Kidney (tissue), 14 donors: Measurements from ENCODE around the gene PIP5K1B. TPM values are rescaled to one million over a fixed set of nuclear protein-coding genes. Genes with fewer than 3 reads are reported as not detected.

Source experiments
- DNase-seq, 5 donors: peaks; one replicate each; pipeline ENCODE4 v3.0.0-alpha.2; 2013 to 2020
- FAIRE-seq: peaks from 2 replicates; lab custom pipeline; 2012; peaks lifted over from hg19 to GRCh38; lab: Jason Lieb, UNC
- H3K27ac ChIP-seq, 2 donors: one replicate each; pipeline ENCODE4 v1.7.0; 2013; ENCODE audit warnings: low read depth in 2 of 2, low read length in 2 of 2, inconsistent platforms in 1 of 2
- H3K27me3 ChIP-seq: one replicate; pipeline ENCODE4 v1.7.1; 2013; ENCODE audit warnings: low read length, inconsistent platforms; ENCODE audit not compliant: control insufficient read depth, insufficient read depth
- H3K36me3 ChIP-seq, 3 donors: one replicate each; pipeline versions ENCODE4 v1.7.0 to v1.7.1; 2013; ENCODE audit warnings: low read length in 3 of 3, control low read depth in 1 of 3, inconsistent platforms in 1 of 3; ENCODE audit not compliant: insufficient read depth in 3 of 3, control insufficient read depth in 2 of 3
- H3K4me1 ChIP-seq, 3 donors: one replicate each; pipeline versions ENCODE4 v1.7.0 to v1.7.1; 2013; ENCODE audit warnings: low read length in 3 of 3, inconsistent platforms in 1 of 3, low read depth in 1 of 3; ENCODE audit not compliant: control insufficient read depth in 2 of 3, insufficient read depth in 2 of 3
- H3K4me3 ChIP-seq, 3 donors: one replicate each; pipeline versions ENCODE4 v1.7.0 to v1.8.1; 2013; ENCODE audit warnings: low read length in 3 of 3, control low read depth in 1 of 3, inconsistent platforms in 1 of 3
- H3K9ac ChIP-seq, 3 donors: one replicate each; pipeline versions ENCODE4 v1.7.0 to v1.7.1; 2013; ENCODE audit warnings: low read length in 3 of 3, control low read depth in 1 of 3, inconsistent platforms in 1 of 3
- H3K9me3 ChIP-seq, 3 donors: one replicate each; pipeline versions ENCODE4 v1.7.0 to v1.7.1; 2013; ENCODE audit warnings: low read length in 3 of 3, control low read depth in 1 of 3, inconsistent platforms in 1 of 3; ENCODE audit not compliant: control insufficient read depth in 2 of 3, insufficient read depth in 1 of 3
- CTCF ChIP-seq: IDR thresholded peaks from 3 replicates; pipeline ENCODE4 v1.5.1; 2012; ENCODE audit warnings: mild to moderate bottlenecking, moderate library complexity, borderline replicate concordance; ENCODE audit not compliant: insufficient read depth; ENCODE audit errors: extremely low read depth
- intact Hi-C: fragments of 100-400 bp; cut with DNase I; formaldehyde crosslinking; loops from one replicate; pipeline ENCODE4 v1.11.1; 2022
- polyA plus RNA-seq: library from polyadenylated mRNA; stranded (reverse); fragments of 350-450 nt; fragmentation: Illumina TruSeq; extraction: RNeasy Lipid Tissue Mini Kit (QIAGEN cat#74804); gene quantifications from one replicate; pipeline ENCODE4 v1.2.3, GENCODE V29; 2014; ENCODE audit warnings: low read depth, low replicate concordance; ENCODE audit not compliant: insufficient read depth
- total RNA-seq: library from RNA; stranded (reverse); fragmentation: NEBNext Ultra II Directional; extraction: Animal tissue kit (Norgen Biotek cat#: 25700); gene quantifications from one replicate; pipeline ENCODE4 v1.2.1, GENCODE V29; 2021
- donor health status: control.
- donor health status: control.
- donor health status: control.
- donor health status: control.
- donor health status: control.
- donor health status: DM: yes; HTN: yes; CAD: no.
- donor health status: Normal renal cell carcinoma (clear cell type).

PIP5K1B gene
- total and polyA plus RNA-seq, 2 donors from 2014 or later: 9.4 to 10.1 TPM

DNA sequence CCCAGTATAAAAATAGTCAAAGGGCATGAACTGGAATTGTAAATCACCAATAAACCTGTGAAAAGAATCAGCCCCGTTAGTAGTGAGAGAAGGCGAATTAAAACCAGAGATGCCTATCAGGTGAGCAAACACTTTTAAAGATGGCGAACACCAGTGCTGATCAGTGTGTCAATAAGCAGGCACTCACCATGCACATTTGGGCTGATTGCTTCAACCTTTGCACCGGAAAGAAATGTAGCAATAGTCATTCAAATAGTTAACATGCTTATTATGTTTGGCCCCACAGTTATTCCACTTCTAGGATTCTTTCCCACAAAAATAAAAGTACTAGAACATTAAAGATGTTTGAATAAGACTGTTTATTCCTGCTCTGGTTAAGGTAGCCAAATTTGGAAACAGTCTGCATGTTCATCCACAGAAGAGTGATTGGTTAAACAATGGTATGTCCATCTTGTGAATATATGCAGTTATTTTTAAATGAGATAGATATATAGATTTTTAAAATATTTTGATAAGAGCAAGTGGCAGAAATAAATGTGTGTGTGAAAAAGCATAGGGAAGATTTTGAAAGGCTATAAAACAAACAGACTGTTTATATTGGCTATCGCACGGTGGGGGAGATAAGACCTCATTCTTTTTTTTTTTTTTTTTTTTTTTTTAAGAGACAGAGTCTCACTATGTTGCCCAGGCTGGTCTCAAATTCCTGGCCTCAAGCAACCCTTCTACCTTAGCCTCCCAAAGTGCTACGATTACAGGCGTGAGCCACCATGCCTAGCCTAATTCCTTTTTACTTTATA is 112.2 kb downstream of the PIP5K1B start:
- H3K27ac ChIP-seq: no peak overlapping the region
- no peak for FAIRE-seq
- intact Hi-C loops: no loop called here

GRCh38 chr9:68819065-68819464 is 114.0 kb downstream of the PIP5K1B start:
- TF ChIP-seq CTCF: no peak
- FAIRE-seq: no peak
- intact Hi-C loops: no loop called here
- Histone ChIP-seq H3K4me3 (no peak overlapping the region), H3K4me1 (no peaks in the 10 kb centered on the region), H3K27ac (no peak overlapping the region), H3K9me3 (no peaks in the 10 kb centered on the region), H3K9ac (no peak overlapping the region), H3K36me3 (no peaks in the 10 kb centered on the region), H3K27me3 (no peaks in the 10 kb centered on the region)
- no peak for DNase-seq

More for the DNA sequence above, 112.2 kb downstream of the PIP5K1B start:
- TF ChIP-seq CTCF: no peak
- Histone ChIP-seq H3K4me3 (no peak overlapping the region), H3K36me3 (no peaks in the 10 kb centered on the region), H3K4me1 (no peaks in the 10 kb centered on the region), H3K27me3 (no peaks in the 10 kb centered on the region), H3K9me3 (no peaks in the 10 kb centered on the region), H3K9ac (no peak overlapping the region)
- no peak for DNase-seq

- Histone ChIP-seq H3K4me3 (no peak overlapping the region), H3K36me3 (no peaks in the 10 kb centered on the region), H3K27me3 (no peaks in the 10 kb centered on the region), H3K4me1 (peaks cover 0 to 5% (median 4%) of the 10 kb centered on the region in 3 donors), H3K9me3 (no peaks in the 10 kb centered on the region), H3K9ac (no peak overlapping the region), H3K27ac (no peak overlapping the region)
- DNase-seq (no peak), FAIRE-seq (no peak)
- intact Hi-C loops: no loop called here
- TF ChIP-seq CTCF: no peak
Observed at GRCh38 chr9:68821911-68822310, 116.9 kb downstream of the PIP5K1B start.
